IMR-90 (cell line): ENCODE data around the gene ALDOC. TPM values are rescaled to one million over a fixed set of nuclear protein-coding genes. Genes with fewer than 3 reads are reported as not detected.

Experiments
- ATAC-seq: fragments of 200-7000 bp; cut with Tn5 transposase; 2 replicates; pipeline ENCODE4 v1.9.1; 2020; ENCODE audit warnings: low read depth, mild to moderate bottlenecking, moderate library complexity
- BruUV-seq: library from RNA; stranded (reverse); fragments of 400-500 nt; replicated peaks from 2 replicates; lab custom pipeline; 2021; lab: Mats Ljungman, UMichigan
- CTCF ChIA-PET: fragments of 300-600 bp; formaldehyde crosslinking; extraction: SDS; loops from one replicate; lab custom pipeline; 2021; ENCODE audit warnings: antibody characterized with exemption; lab: Yijun Ruan, JAX
- POLR2A ChIA-PET: fragments of 300-600 bp; sonication (Branson Sonifier 250); formaldehyde crosslinking; loops from one replicate; lab custom pipeline; 2022; ENCODE audit warnings: antibody characterized with exemption; ENCODE audit not compliant: unreplicated experiment; lab: Charles Lee
- DNase-seq: peaks from one replicate; pipeline ENCODE4 v3.0.0; 2013
- H2AFZ ChIP-seq: replicated peaks from 2 replicates; pipeline ENCODE3; 2013; ENCODE audit warnings: low read length, mild to moderate bottlenecking; ENCODE audit not compliant: poor library complexity
- H2AK5ac ChIP-seq: 2 replicates; pipeline ENCODE4 v1.6.1; 2013; ENCODE audit warnings: low read depth, low read length, inconsistent platforms
- H2AK9ac ChIP-seq: replicated peaks from 2 replicates; pipeline ENCODE3; 2013; ENCODE audit warnings: mild to moderate bottlenecking, low read depth, low read length, moderate library complexity; ENCODE audit not compliant: poor library complexity
- H2BK120ac ChIP-seq: 2 replicates; pipeline ENCODE4 v1.6.1; 2013; ENCODE audit warnings: low read depth, low read length, inconsistent platforms
- H2BK15ac ChIP-seq: 3 replicates; pipeline ENCODE4 v1.6.1; 2013; ENCODE audit warnings: low read depth, low read length, inconsistent platforms
- H2BK20ac ChIP-seq: 2 replicates; pipeline ENCODE4 v1.6.1; 2013; ENCODE audit warnings: low read depth, mild to moderate bottlenecking, inconsistent platforms, low read length, moderate library complexity
- H2BK5ac ChIP-seq: 2 replicates; pipeline ENCODE4 v1.6.1; 2013; ENCODE audit warnings: mild to moderate bottlenecking, low read depth, low read length, inconsistent platforms; ENCODE audit not compliant: poor library complexity, severe bottlenecking
- H3K14ac ChIP-seq: replicated peaks from 2 replicates; pipeline ENCODE4 v1.6.1; 2013; ENCODE audit warnings: low read depth, low read length, inconsistent platforms
- H3K18ac ChIP-seq: 2 replicates; pipeline ENCODE4 v1.6.1; 2013; ENCODE audit warnings: low read depth, low read length, control low read depth
- H3K23ac ChIP-seq: 2 replicates; pipeline ENCODE4 v1.6.1; 2013; ENCODE audit warnings: low read depth, low read length, inconsistent platforms
- H3K27ac ChIP-seq: 2 replicates; pipeline ENCODE4 v1.5.1; 2013; ENCODE audit warnings: mild to moderate bottlenecking, control low read depth, low read length; ENCODE audit not compliant: insufficient read depth
- H3K27me3 ChIP-seq: 2 replicates; pipeline ENCODE4 v1.6.1; 2013; ENCODE audit warnings: low read length; ENCODE audit not compliant: control insufficient read depth, insufficient read depth
- H3K36me3 ChIP-seq: 2 replicates; pipeline ENCODE4 v1.6.1; 2013; ENCODE audit warnings: low read length, mixed read lengths; ENCODE audit not compliant: control insufficient read depth, insufficient read depth
- H3K4ac ChIP-seq: 2 replicates; pipeline ENCODE4 v1.6.1; 2013; ENCODE audit warnings: low read depth, low read length, inconsistent platforms
- H3K4me1 ChIP-seq: 2 replicates; pipeline ENCODE4 v1.6.1; 2013; ENCODE audit warnings: low read length, mixed read lengths; ENCODE audit not compliant: control insufficient read depth, insufficient read depth
- H3K4me2 ChIP-seq: 2 replicates; pipeline ENCODE4 v1.6.1; 2013; ENCODE audit warnings: low read depth, mild to moderate bottlenecking, control low read depth, low read length, moderate library complexity
- H3K4me3 ChIP-seq: 2 replicates; pipeline ENCODE4 v1.5.1; 2013; ENCODE audit warnings: low read depth, mild to moderate bottlenecking, control low read depth, low read length, moderate library complexity; ENCODE audit not compliant: insufficient read depth
- H3K56ac ChIP-seq: 2 replicates; pipeline ENCODE4 v1.6.1; 2013; ENCODE audit warnings: low read length, inconsistent platforms; ENCODE audit not compliant: insufficient read depth; ENCODE audit errors: extremely low read depth
- H3K79me1 ChIP-seq, 2 experiments: 2 replicates each; pipeline ENCODE4 v1.6.1; 2013; ENCODE audit warnings: low read length in 2 of 2, inconsistent platforms in 1 of 2, low read depth in 1 of 2
- H3K9ac ChIP-seq: 2 replicates; pipeline ENCODE4 v1.6.1; 2013; ENCODE audit warnings: low read depth, low read length, control low read depth
- H3K9me1 ChIP-seq: 2 replicates; pipeline ENCODE4 v1.6.1; 2013; ENCODE audit warnings: low read length, inconsistent platforms; ENCODE audit not compliant: insufficient read depth
- H3K9me3 ChIP-seq: 2 replicates; pipeline ENCODE4 v1.6.1; 2013; ENCODE audit warnings: low read length; ENCODE audit not compliant: control insufficient read depth, insufficient read depth
- H4K20me1 ChIP-seq: 2 replicates; pipeline ENCODE4 v1.6.1; 2013; ENCODE audit warnings: low read length, inconsistent platforms; ENCODE audit not compliant: insufficient read depth
- H4K5ac ChIP-seq: 2 replicates; pipeline ENCODE4 v1.6.1; 2013; ENCODE audit warnings: mild to moderate bottlenecking, low read depth, low read length, control low read depth
- H4K8ac ChIP-seq, 2 experiments: 2 replicates each; pipeline ENCODE4 v1.6.1; 2013; ENCODE audit warnings: low read depth in 2 of 2, low read length in 2 of 2, control low read depth in 1 of 2, inconsistent platforms in 1 of 2
- H4K91ac ChIP-seq: 2 replicates; pipeline ENCODE4 v1.6.1; 2013; ENCODE audit warnings: low read depth, low read length, inconsistent platforms; ENCODE audit not compliant: insufficient read depth
- BHLHE40 ChIP-seq: fragments of 150-350 bp; IDR thresholded peaks from 2 replicates; pipeline ENCODE4 v1.6.1; 2016; ENCODE audit warnings: mild to moderate bottlenecking, low read depth, low read length
- CEBPB ChIP-seq: IDR thresholded peaks from 2 replicates; pipeline ENCODE4 v1.6.1; 2012; ENCODE audit warnings: low read depth, low read length, improper control_type of control experiment
- CHD1 ChIP-seq: IDR thresholded peaks from 2 replicates; pipeline ENCODE4 v1.6.1; 2012; ENCODE audit warnings: low read depth, low read length, improper control_type of control experiment
- MAZ ChIP-seq: IDR thresholded peaks from 2 replicates; pipeline ENCODE4 v1.6.1; 2012; ENCODE audit warnings: low read depth, mild to moderate bottlenecking, low read length, improper control_type of control experiment, moderate library complexity, borderline replicate concordance
- MXI1 ChIP-seq: IDR thresholded peaks from 2 replicates; pipeline ENCODE4 v1.6.1; 2012; ENCODE audit warnings: low read depth, mild to moderate bottlenecking, low read length, moderate library complexity, borderline replicate concordance
- POLR2A ChIP-seq: IDR thresholded peaks from 2 replicates; pipeline ENCODE4 v1.6.1; 2012; ENCODE audit warnings: mild to moderate bottlenecking, low read depth, low read length
- RCOR1 ChIP-seq: IDR thresholded peaks from 2 replicates; pipeline ENCODE4 v1.6.1; 2012; ENCODE audit warnings: mild to moderate bottlenecking, low read length, improper control_type of control experiment; ENCODE audit not compliant: insufficient replicate concordance
- RFX5 ChIP-seq: IDR thresholded peaks from 2 replicates; pipeline ENCODE4 v1.8.0; 2012; ENCODE audit warnings: low read depth, mild to moderate bottlenecking, low read length, moderate library complexity
- SMC3 ChIP-seq: fragments of 150-350 bp; IDR thresholded peaks from 2 replicates; pipeline ENCODE4 v1.6.1; 2016; ENCODE audit warnings: low read depth, mild to moderate bottlenecking, antibody characterized with exemption, low read length, moderate library complexity
- WGBS, 2 experiments: methylation state at CpG; one replicate each; pipeline versions ENCODE4 v1.1.5 to v1.1.7; 2013; ENCODE audit warnings: missing lambda C conversion rate in 2 of 2; ENCODE audit not compliant: insufficient read length in 1 of 2; ENCODE audit errors: extremely low coverage in 2 of 2; 5-methylcytosine and 5-hydroxymethylcytosine counted together
- dilution Hi-C: fragments of 300-500 bp; cut with HindIII; formaldehyde crosslinking; loops from one replicate; pipeline ENCODE4 v1.14.3; 2018; ENCODE audit warnings: low sequenced_read_pairs; ENCODE audit not compliant: unreplicated experiment
- in situ Hi-C: fragments of 300-500 bp; cut with MboI; formaldehyde crosslinking; loops from 3 replicates; pipeline ENCODE4 v1.14.3; 2019; ENCODE audit warnings: low sequenced_read_pairs, inconsistent platforms, mixed read lengths
- intact Hi-C: fragments of 100-400 bp; cut with micrococcal nuclease; formaldehyde crosslinking; loops from 2 replicates; pipeline ENCODE4 v1.10.0; 2022
- polyA plus RNA-seq, 3 experiments: library from polyadenylated mRNA; depleted of rRNA; stranded (reverse); fragments of >200 nt; gene quantifications; 2 replicates each; pipeline ENCODE4 v1.2.3, GENCODE V29; 2012; ENCODE audit warnings: low replicate concordance in 1 of 3
- total RNA-seq: library from RNA; depleted of rRNA; stranded (reverse); fragments of >200 nt; gene quantifications from 2 replicates; pipeline ENCODE4 v1.2.3, GENCODE V29; 2012
- TF ChIP-seq, protein P1 (sequence below): fragments of 150-350 bp; IDR thresholded peaks from 2 replicates; pipeline ENCODE4 v1.6.1; 2017; ENCODE audit warnings: mild to moderate bottlenecking, antibody characterized with exemption, low read length, low read depth
- TF ChIP-seq, protein P2 (sequence below): fragments of 150-350 bp; IDR thresholded peaks from 2 replicates; pipeline ENCODE4 v1.6.1; 2016; ENCODE audit warnings: low read depth, mild to moderate bottlenecking, low read length, moderate library complexity, borderline replicate concordance

The ALDOC gene
- total and polyA plus RNA-seq, 2 of the 4 experiments (the other 2 are of a cell fraction): 47.0 to 69.7 TPM

DNA sequence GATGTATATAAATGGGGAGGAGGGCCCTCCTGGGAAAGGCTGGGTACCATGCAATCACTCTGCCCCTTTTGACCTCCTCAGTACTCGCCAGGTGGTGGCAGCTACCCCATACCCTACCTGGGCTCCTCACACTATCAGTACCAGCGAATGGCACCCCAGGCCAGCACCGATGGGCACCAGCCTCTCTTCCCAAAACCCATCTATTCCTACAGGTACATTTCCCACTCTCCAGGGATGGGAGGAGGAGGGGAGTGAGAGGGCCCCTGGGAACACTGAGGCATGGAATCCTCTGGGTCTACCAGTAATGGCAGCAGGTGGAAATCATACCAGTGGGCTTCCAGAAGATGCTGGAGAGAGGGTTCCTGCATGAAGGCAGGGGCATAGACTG lies 47.7 kb downstream of the ALDOC start:
- no peak overlapping the region for H3K23ac ChIP-seq
- in situ Hi-C loops (no loop called here), intact Hi-C loops (no loop called here), dilution Hi-C loops (no loop called here)
- H3K4ac ChIP-seq: no peak overlapping the region
- no peak overlapping the region for H2BK20ac ChIP-seq
- no peak overlapping the region for H3K18ac ChIP-seq
- H3K14ac ChIP-seq: no peak overlapping the region
- H2AK9ac ChIP-seq: no peak overlapping the region
- no TSS peak for BruUV-seq
- no peak overlapping the region for H4K8ac ChIP-seq
- no peak overlapping the region for H3K4me3 ChIP-seq
- H2AK5ac ChIP-seq: no peak overlapping the region
- no peaks in the 10 kb centered on the region for H4K20me1 ChIP-seq
- no peaks in the 10 kb centered on the region for H3K9me3 ChIP-seq
- POLR2A ChIA-PET: no interaction called here
- WGBS, 2 experiments: no CpG with 5 or more reads among the region's 3 CpGs
- no peak overlapping the region for H2AFZ ChIP-seq
- H4K91ac ChIP-seq: no peak overlapping the region
- no peak overlapping the region for H2BK5ac ChIP-seq
- peaks cover 12% of the 10 kb centered on the region for H3K27me3 ChIP-seq
- TF ChIP-seq RCOR1 (no peak), RFX5 (no peak), MXI1 (no peak), MAZ (no peak), CHD1 (no peak), POLR2A (no peak), BHLHE40 (no peak), CEBPB (no peak), SMC3 (no peak)
- TF ChIP-seq, protein P1, sequence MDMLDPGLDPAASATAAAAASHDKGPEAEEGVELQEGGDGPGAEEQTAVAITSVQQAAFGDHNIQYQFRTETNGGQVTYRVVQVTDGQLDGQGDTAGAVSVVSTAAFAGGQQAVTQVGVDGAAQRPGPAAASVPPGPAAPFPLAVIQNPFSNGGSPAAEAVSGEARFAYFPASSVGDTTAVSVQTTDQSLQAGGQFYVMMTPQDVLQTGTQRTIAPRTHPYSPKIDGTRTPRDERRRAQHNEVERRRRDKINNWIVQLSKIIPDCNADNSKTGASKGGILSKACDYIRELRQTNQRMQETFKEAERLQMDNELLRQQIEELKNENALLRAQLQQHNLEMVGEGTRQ: no peak
- TF ChIP-seq, protein P2, sequence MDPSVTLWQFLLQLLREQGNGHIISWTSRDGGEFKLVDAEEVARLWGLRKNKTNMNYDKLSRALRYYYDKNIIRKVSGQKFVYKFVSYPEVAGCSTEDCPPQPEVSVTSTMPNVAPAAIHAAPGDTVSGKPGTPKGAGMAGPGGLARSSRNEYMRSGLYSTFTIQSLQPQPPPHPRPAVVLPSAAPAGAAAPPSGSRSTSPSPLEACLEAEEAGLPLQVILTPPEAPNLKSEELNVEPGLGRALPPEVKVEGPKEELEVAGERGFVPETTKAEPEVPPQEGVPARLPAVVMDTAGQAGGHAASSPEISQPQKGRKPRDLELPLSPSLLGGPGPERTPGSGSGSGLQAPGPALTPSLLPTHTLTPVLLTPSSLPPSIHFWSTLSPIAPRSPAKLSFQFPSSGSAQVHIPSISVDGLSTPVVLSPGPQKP: no peak
- no peak overlapping the region for H2BK120ac ChIP-seq
- CTCF ChIA-PET: no interaction called here
- H3K36me3 ChIP-seq: no peaks in the 10 kb centered on the region
- H3K9me1 ChIP-seq: peaks cover 8% of the 10 kb centered on the region
- DNase-seq (no peak), ATAC-seq (no peak)
- H3K56ac ChIP-seq: no peak overlapping the region
- H3K4me2 ChIP-seq: no peak overlapping the region
- H3K9ac ChIP-seq: no peak overlapping the region
- no peak overlapping the region for H3K27ac ChIP-seq
- H2BK15ac ChIP-seq: no peak overlapping the region
- H3K4me1 ChIP-seq: peaks cover 25% of the 10 kb centered on the region
- no peak overlapping the region for H4K5ac ChIP-seq
- no peaks in the 10 kb centered on the region for H3K79me1 ChIP-seq
